HepG2 (cell line): ENCODE measurements around the gene RUNDC1. TPM values are rescaled to one million over a fixed set of nuclear protein-coding genes. Genes with fewer than 3 reads are reported as not detected.

Experiments used
- BATF2 ChIP-seq: sonication (generic); formaldehyde crosslinking; IDR thresholded peaks from 2 replicates; pipeline ENCODE4 v1.8.0; 2022; ENCODE audit warnings: mild to moderate bottlenecking, missing genetic modification reagents, moderate library complexity
- E2F1 ChIP-seq: sonication (generic); formaldehyde crosslinking; IDR thresholded peaks from 2 replicates; pipeline ENCODE4 v1.5.0; 2020; ENCODE audit warnings: missing genetic modification reagents
- HHEX ChIP-seq: IDR thresholded peaks from 2 replicates; pipeline ENCODE4 v1.6.1; 2016; ENCODE audit warnings: control low read depth
- HINFP ChIP-seq: sonication (generic); formaldehyde crosslinking; IDR thresholded peaks from 2 replicates; pipeline ENCODE4 v1.4.0; 2020; ENCODE audit warnings: low read depth, mild to moderate bottlenecking, missing genetic modification reagents
- MED13 ChIP-seq: sonication (generic); formaldehyde crosslinking; IDR thresholded peaks from 2 replicates; pipeline ENCODE4 v1.5.0; 2020; ENCODE audit warnings: missing genetic modification reagents
- MXD4 ChIP-seq: IDR thresholded peaks from 2 replicates; pipeline ENCODE4 v1.6.1; 2016; ENCODE audit warnings: mild to moderate bottlenecking, missing biosample characterization, missing genetic modification reagents
- NFE2 ChIP-seq: sonication (generic); formaldehyde crosslinking; IDR thresholded peaks from 2 replicates; pipeline ENCODE4 v1.4.0; 2020; ENCODE audit warnings: missing genetic modification reagents
- RARA ChIP-seq: IDR thresholded peaks from 2 replicates; pipeline ENCODE4 v1.6.1; 2016; ENCODE audit warnings: missing genetic modification reagents, missing compliant biosample characterization
- RXRB ChIP-seq: IDR thresholded peaks from 2 replicates; pipeline ENCODE4 v1.6.1; 2016; ENCODE audit warnings: borderline replicate concordance, missing genetic modification reagents, missing compliant biosample characterization
- SIN3A ChIP-seq: IDR thresholded peaks from 2 replicates; pipeline ENCODE4 v1.6.1; 2011; ENCODE audit warnings: low read depth, mild to moderate bottlenecking, control low read depth, low read length, borderline replicate concordance
- TAF1 ChIP-seq: sonication (generic); formaldehyde crosslinking; IDR thresholded peaks from 2 replicates; pipeline ENCODE4 v1.4.0; 2020; ENCODE audit warnings: missing genetic modification reagents
- U2AF1 ChIP-seq: fragments of 200-400 bp; formaldehyde crosslinking; optimal IDR thresholded peaks from 2 replicates; pipeline ENCODE3; 2017; ENCODE audit warnings: mild to moderate bottlenecking, low read depth, low read length
- WIZ ChIP-seq: sonication (generic); formaldehyde crosslinking; IDR thresholded peaks from 2 replicates; pipeline ENCODE4 v1.5.1; 2020; ENCODE audit warnings: mild to moderate bottlenecking, missing genetic modification reagents
- ZBTB38 ChIP-seq: sonication (generic); formaldehyde crosslinking; IDR thresholded peaks from 2 replicates; pipeline ENCODE4 v1.5.1; 2020; ENCODE audit warnings: mild to moderate bottlenecking, missing genetic modification reagents
- ZGPAT ChIP-seq: IDR thresholded peaks from 2 replicates; pipeline ENCODE4 v1.6.1; 2016; ENCODE audit warnings: mild to moderate bottlenecking
- ZNF142 ChIP-seq: sonication (generic); formaldehyde crosslinking; IDR thresholded peaks from 2 replicates; pipeline ENCODE4 v1.4.0; 2020; ENCODE audit warnings: missing genetic modification reagents
- ZNF207 ChIP-seq: fragments of 450-650 bp; IDR thresholded peaks from 2 replicates; pipeline ENCODE4 v1.6.1; 2016; ENCODE audit warnings: antibody characterized with exemption, borderline replicate concordance
- ZNF430 ChIP-seq: sonication (generic); formaldehyde crosslinking; IDR thresholded peaks from 2 replicates; pipeline ENCODE4 v1.9.0; 2021; ENCODE audit warnings: mild to moderate bottlenecking, missing genetic modification reagents
- ZNF597 ChIP-seq: sonication (generic); formaldehyde crosslinking; IDR thresholded peaks from 2 replicates; pipeline ENCODE4 v1.5.0; 2020; ENCODE audit warnings: missing genetic modification reagents
- ZSCAN21 ChIP-seq: sonication (generic); formaldehyde crosslinking; IDR thresholded peaks from 2 replicates; pipeline ENCODE4 v1.8.0; 2022; ENCODE audit warnings: mild to moderate bottlenecking, missing genetic modification reagents, moderate library complexity, borderline replicate concordance
- polyA plus RNA-seq, 8 experiments: library from polyadenylated mRNA; depleted of rRNA in 3 of 8; stranded (reverse) in 7 of 8; unstranded in 1 of 8; fragments of >200 nt; fragmentation: Illumina TruSeq in 4 of 8; extraction: Trizol in 4 of 8; gene quantifications; 2 replicates each; pipeline versions ENCODE4 v1.2.1 to v1.2.3, GENCODE V29; 2011 to 2016; ENCODE audit warnings: low read depth in 4 of 8, missing spikeins in 1 of 8, mixed read lengths in 1 of 8; ENCODE audit not compliant: insufficient read depth in 1 of 8
- total RNA-seq, 5 experiments: library from RNA; depleted of rRNA; stranded (reverse); fragments of >200 nt; fragmentation: Illumina TruSeq; extraction: Trizol; gene quantifications; 2 replicates each; pipeline ENCODE4 v1.2.3, GENCODE V29; 2016; ENCODE audit warnings: low read depth in 1 of 5

RUNDC1 gene
- total and polyA plus RNA-seq, 2 of the 13 experiments (the other 11 are each of a cell fraction or from before 2014, with no cell fraction given), result 10.3 to 11.4 TPM

GRCh38 chr17:42975265-42975664 is 5.1 kb upstream of the RUNDC1 start (continued):
- TF ChIP-seq ZGPAT (CRISPR knock-in tag) (no peak), TAF1 (CRISPR knock-in tag) (no peak), NFE2 (CRISPR knock-in tag) (no peak), ZNF597 (CRISPR knock-in tag) (no peak), HINFP (CRISPR knock-in tag) (no peak), ZNF142 (no peak), HHEX (CRISPR knock-in tag) (no peak), RARA (peak; percentile 68; the same call in 1 of the 2 replicates), ZSCAN21 (no peak), SIN3A (no peak), E2F1 (CRISPR knock-in tag) (no peak), BATF2 (no peak), MED13 (CRISPR knock-in tag) (no peak), U2AF1 (no peak), WIZ (0 out of 2 replicates have a peak, but pooled peaks have one; percentile 22), ZNF207 (no peak), MXD4 (CRISPR knock-in tag) (0 out of 2 replicates have a peak, but pooled peaks have one; percentile 45), ZNF430 (peak; percentile 76), ZBTB38 (CRISPR knock-in tag) (no peak), RXRB (CRISPR knock-in tag) (peak; percentile 72)
